GDM1 (cell line): Measurements from ENCODE around the gene COX5A.

ENCODE experiments used
- DNase-seq: peaks from one replicate; lab custom pipeline; 2025; lab: John Stamatoyannopoulos, UW

Gene COX5A

GRCh38 chr15:74937590-74938371, at the start of gene COX5A:
Gene COX5A, minus strand, starts transcription at chr15:74938073. Its CDS starts 59 bp downstream, at chr15:74938014.
- peak; percentile 93 for DNase-seq

GRCh38 chr15:74983725-74984231, 45.9 kb upstream of the COX5A start:
- DNase-seq = no peak

GRCh38 chr15:74982183-74982582, 44.3 kb upstream of the COX5A start:
- no peak for DNase-seq

GRCh38 chr15:74978503-74978902, 40.6 kb upstream of the COX5A start:
- DNase-seq = no peak

- no peak for DNase-seq
Measured at GRCh38 chr15:74978077-74978476, 40.2 kb upstream of the COX5A start.

GRCh38 chr15:74977599-74977998, 39.7 kb upstream of the COX5A start:
- no peak for DNase-seq

GRCh38 chr15:74976159-74976558, 38.3 kb upstream of the COX5A start:
- no peak for DNase-seq

GRCh38 chr15:74967670-74968069, 29.8 kb upstream of the COX5A start:
- DNase-seq = no peak

- DNase-seq = no peak
Measured at GRCh38 chr15:74964794-74965193, 26.9 kb upstream of the COX5A start.

GRCh38 chr15:74963213-74963612, 25.3 kb upstream of the COX5A start:
- no peak for DNase-seq

- DNase-seq = no peak
Measured at GRCh38 chr15:74962671-74963070, 24.8 kb upstream of the COX5A start.

- no peak for DNase-seq
Measured at GRCh38 chr15:74962219-74962618, 24.3 kb upstream of the COX5A start.

GRCh38 chr15:74961616-74962015, 23.7 kb upstream of the COX5A start:
- DNase-seq = no peak

- DNase-seq = no peak
Measured at GRCh38 chr15:74960995-74961588, 23.2 kb upstream of the COX5A start.

- DNase-seq = no peak
Measured at GRCh38 chr15:74960286-74960685, 22.4 kb upstream of the COX5A start.

GRCh38 chr15:74959586-74959939, 21.7 kb upstream of the COX5A start:
- DNase-seq = no peak

GRCh38 chr15:74958908-74959585, 21.2 kb upstream of the COX5A start:
- DNase-seq = no peak

- DNase-seq = no peak
Measured at GRCh38 chr15:74958320-74958907, 20.5 kb upstream of the COX5A start.

GRCh38 chr15:74957476-74958035, 19.7 kb upstream of the COX5A start:
- no peak for DNase-seq

- peak; percentile 52 for DNase-seq
Measured at GRCh38 chr15:74956648-74957475, 19.0 kb upstream of the COX5A start, which contains the start of gene RPP25. Gene RPP25, minus strand, starts transcription at chr15:74956772. Its CDS starts 189 bp downstream, at chr15:74956583.
